Ishikawa (cell line): ENCODE measurements around the gene TNFSF15.

ENCODE experiments used
- MAX ChIP-seq: IDR thresholded peaks from 2 replicates; pipeline ENCODE4 v1.6.1; 2012
- REST ChIP-seq: IDR thresholded peaks from 2 replicates; pipeline ENCODE4 v1.6.1; 2012; ENCODE audit warnings: low read depth, mild to moderate bottlenecking
- TAF1 ChIP-seq: IDR thresholded peaks from 2 replicates; pipeline ENCODE4 v1.6.1; 2012; ENCODE audit warnings: low read depth, mild to moderate bottlenecking
- TEAD4 ChIP-seq: IDR thresholded peaks from 2 replicates; pipeline ENCODE4 v1.6.1; 2012

- TF ChIP-seq REST (no peak), MAX (no peak), TEAD4 (no peak), TAF1 (no peak)
These were observed 12.3 kb upstream of the TNFSF15 start for GRCh38 chr9:114818178-114818577.
